Right atrium auricular region (tissue), 2 donors: Measurements from ENCODE around the gene PNMA8B. TPM values are rescaled to one million over a fixed set of nuclear protein-coding genes. Genes with fewer than 3 reads are reported as not detected.

Experiments used
- DNase-seq: peaks from one replicate; pipeline ENCODE4 v3.0.0-alpha.2; 2019; ENCODE audit warnings: low spot score
- H3K27ac ChIP-seq, 2 donors: fragments of 200-600 bp; sonication (generic); 1 replicate in 1 of 2; 2 replicates in 1 of 2; pipeline ENCODE4 v1.5.1; 2016 to 2019
- H3K27me3 ChIP-seq, 2 donors: fragments of 200-600 bp; sonication (generic); one replicate each; pipeline versions ENCODE4 v1.5.1 to v1.6.0; 2017 to 2019
- H3K36me3 ChIP-seq: fragments of 200-600 bp; sonication (generic); one replicate; pipeline ENCODE4 v1.5.1; 2016
- H3K4me1 ChIP-seq, 2 donors: fragments of 200-600 bp; sonication (generic); one replicate each; pipeline versions ENCODE4 v1.5.1 to v1.6.0; 2017 to 2019
- H3K4me3 ChIP-seq, 2 donors: fragments of 200-600 bp; sonication (generic); 1 replicate in 1 of 2; 2 replicates in 1 of 2; pipeline ENCODE4 v1.5.1; 2017 to 2019; ENCODE audit warnings: mild to moderate bottlenecking in 1 of 2, moderate library complexity in 1 of 2
- H3K9me3 ChIP-seq, 2 donors: fragments of 200-600 bp; sonication (generic); one replicate each; pipeline ENCODE4 v1.5.1; 2019
- total RNA-seq, 2 donors: library from RNA; depleted of rRNA; stranded (reverse); fragments of >200 nt; gene quantifications; one replicate each; pipeline ENCODE4 v1.1.0, GENCODE V29; 2016
- TF ChIP-seq, protein P1 (sequence below), 2 donors: fragments of 200-600 bp; sonication (generic); IDR thresholded peaks; one replicate each; pipeline ENCODE4 v1.5.1; 2019; ENCODE audit warnings: antibody characterized with exemption in 2 of 2

Gene PNMA8B, protein sequence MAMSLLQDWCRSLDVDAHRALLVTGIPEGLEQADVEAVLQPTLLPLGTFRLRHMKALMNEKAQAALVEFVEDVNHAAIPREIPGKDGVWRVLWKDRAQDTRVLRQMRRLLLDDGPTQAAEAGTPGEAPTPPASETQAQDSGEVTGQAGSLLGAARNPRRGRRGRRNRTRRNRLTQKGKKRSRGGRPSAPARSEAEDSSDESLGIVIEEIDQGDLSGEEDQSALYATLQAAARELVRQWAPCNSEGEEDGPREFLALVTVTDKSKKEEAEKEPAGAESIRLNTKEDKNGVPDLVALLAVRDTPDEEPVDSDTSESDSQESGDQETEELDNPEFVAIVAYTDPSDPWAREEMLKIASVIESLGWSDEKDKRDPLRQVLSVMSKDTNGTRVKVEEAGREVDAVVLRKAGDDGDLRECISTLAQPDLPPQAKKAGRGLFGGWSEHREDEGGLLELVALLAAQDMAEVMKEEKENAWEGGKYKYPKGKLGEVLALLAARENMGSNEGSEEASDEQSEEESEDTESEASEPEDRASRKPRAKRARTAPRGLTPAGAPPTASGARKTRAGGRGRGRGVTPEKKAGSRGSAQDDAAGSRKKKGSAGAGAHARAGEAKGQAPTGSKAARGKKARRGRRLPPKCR
- 1 to 10 TPM; 1.0 to 1.7 TPM for total RNA-seq

DNA sequence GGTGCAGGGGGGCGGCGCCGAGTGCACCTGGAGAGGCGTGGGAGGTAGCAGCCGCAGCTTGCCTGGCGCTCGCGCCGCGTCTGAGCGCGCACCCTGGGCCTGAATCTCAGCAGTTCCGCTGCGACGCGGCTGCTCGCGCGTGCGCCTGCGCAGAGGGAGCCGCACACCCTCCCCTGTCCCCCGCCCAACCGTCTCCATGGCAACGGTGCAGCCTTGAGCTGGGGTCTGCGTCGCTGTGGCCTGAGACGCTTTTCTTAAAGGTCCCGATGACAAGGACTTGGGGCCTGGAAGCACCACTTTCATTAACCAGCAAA, at the start of gene PNMA8B:
PNMA8B (minus strand) TSS at position 82 of the 314 bp plus-strand sequence. CDS start 402 bp downstream, outside the sequence.
- Histone ChIP-seq H3K36me3 (no peaks in the 10 kb centered on the region), H3K9me3 (no peaks in the 10 kb centered on the region), H3K27me3 (no peaks in the 10 kb centered on the region), H3K27ac (no peak within 1 kb of the TSS), H3K4me1 (peaks cover 0 to 30% of the 10 kb centered on the region in 2 donors), H3K4me3 (peak within 1 kb of the TSS; percentile 18 to 51)
- TF ChIP-seq, protein P1, sequence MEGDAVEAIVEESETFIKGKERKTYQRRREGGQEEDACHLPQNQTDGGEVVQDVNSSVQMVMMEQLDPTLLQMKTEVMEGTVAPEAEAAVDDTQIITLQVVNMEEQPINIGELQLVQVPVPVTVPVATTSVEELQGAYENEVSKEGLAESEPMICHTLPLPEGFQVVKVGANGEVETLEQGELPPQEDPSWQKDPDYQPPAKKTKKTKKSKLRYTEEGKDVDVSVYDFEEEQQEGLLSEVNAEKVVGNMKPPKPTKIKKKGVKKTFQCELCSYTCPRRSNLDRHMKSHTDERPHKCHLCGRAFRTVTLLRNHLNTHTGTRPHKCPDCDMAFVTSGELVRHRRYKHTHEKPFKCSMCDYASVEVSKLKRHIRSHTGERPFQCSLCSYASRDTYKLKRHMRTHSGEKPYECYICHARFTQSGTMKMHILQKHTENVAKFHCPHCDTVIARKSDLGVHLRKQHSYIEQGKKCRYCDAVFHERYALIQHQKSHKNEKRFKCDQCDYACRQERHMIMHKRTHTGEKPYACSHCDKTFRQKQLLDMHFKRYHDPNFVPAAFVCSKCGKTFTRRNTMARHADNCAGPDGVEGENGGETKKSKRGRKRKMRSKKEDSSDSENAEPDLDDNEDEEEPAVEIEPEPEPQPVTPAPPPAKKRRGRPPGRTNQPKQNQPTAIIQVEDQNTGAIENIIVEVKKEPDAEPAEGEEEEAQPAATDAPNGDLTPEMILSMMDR (IDR thresholded peaks at IDR 0.05), result no peak
- no peak for DNase-seq

- no peak for DNase-seq
- Histone ChIP-seq H3K4me1 (no peaks in the 10 kb centered on the region), H3K4me3 (no peak overlapping the region), H3K27ac (no peak overlapping the region), H3K36me3 (no peaks in the 10 kb centered on the region), H3K9me3 (no peaks in the 10 kb centered on the region), H3K27me3 (no peaks in the 10 kb centered on the region)
- TF ChIP-seq, protein P1 (IDR thresholded peaks at IDR 0.05), result no peak
These were observed 49.0 kb upstream of the PNMA8B start for GRCh38 chr19:46544651-46545050.

DNA sequence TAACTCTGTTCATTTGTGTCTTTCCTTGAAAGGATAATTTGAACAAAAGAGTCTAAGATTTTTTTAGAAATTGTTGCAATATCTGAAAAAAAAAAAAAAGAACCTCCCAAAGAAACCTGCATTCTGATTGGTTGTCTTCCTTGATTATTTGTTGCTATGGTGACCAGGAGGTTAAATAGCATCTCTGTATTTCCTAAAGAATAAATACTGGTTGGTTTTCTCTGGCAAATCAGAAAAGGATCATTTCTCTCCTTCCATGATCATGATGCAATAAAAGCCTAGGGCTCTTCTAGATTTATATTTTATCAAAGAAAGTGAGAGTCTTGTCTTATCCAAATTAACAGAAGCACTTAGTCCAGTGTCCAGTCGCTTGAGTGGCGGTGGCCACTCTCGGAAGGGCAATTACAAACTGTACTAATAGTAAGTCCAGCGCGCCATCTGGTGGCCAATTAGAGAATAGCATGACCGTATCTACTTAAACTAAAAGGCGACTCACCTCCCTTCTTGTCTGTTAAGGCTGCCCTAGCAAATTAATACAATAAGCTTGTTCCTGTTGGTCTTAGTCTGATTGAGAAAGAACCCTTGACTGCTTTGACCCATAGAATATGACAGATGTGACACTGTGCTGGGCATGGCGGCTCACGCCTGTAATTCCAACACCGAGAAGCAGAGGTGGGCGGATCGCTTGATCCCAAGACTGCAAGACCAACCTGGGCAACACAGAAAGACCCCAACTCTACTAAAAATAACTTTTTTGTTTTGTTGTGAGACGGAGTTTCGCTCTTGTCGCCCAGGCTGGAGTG, 47.0 kb upstream of the PNMA8B start:
- H3K27me3 ChIP-seq, result no peaks in the 10 kb centered on the region
- no peaks in the 10 kb centered on the region for H3K4me1 ChIP-seq
- no peak overlapping the region for H3K27ac ChIP-seq
- no peaks in the 10 kb centered on the region for H3K9me3 ChIP-seq
- TF ChIP-seq, protein P1 (IDR thresholded peaks at IDR 0.05), result peak; percentile 93 to 94
- DNase-seq, result peak; percentile 99
- H3K4me3 ChIP-seq, result no peak overlapping the region
- no peaks in the 10 kb centered on the region for H3K36me3 ChIP-seq

- TF ChIP-seq, protein P1 (IDR thresholded peaks at IDR 0.05), result peak; percentile 85
- H3K27ac ChIP-seq, result no peak overlapping the region
- H3K9me3 ChIP-seq, result no peaks in the 10 kb centered on the region
- H3K27me3 ChIP-seq, result no peaks in the 10 kb centered on the region
- H3K36me3 ChIP-seq, result no peaks in the 10 kb centered on the region
- H3K4me3 ChIP-seq, result no peak overlapping the region
- peak; percentile 71 for DNase-seq
- no peaks in the 10 kb centered on the region for H3K4me1 ChIP-seq
These were observed 41.8 kb upstream of the PNMA8B start for GRCh38 chr19:46537136-46538097.

DNA sequence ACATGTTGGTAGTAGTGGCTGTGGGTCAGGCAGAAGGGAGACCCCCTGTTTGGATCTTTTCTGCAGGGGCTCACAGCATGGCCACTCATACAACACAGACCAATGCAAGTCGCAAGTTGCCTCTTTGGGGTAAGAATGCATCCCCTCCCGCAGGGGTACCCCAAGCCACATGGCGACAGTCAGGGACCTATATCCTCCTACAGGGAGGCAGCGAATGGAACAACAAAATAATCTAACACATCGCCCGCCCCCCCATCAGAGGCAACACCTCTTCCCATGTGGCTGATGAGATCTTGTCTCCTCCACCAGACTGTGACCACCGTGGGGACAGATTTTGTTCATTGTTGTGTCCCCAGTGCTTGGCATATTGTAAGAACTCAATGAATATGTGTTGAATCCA, 40.7 kb upstream of the PNMA8B start:
- H3K27me3 ChIP-seq, result no peaks in the 10 kb centered on the region
- DNase-seq, result no peak
- no peaks in the 10 kb centered on the region for H3K4me1 ChIP-seq
- H3K36me3 ChIP-seq, result no peaks in the 10 kb centered on the region
- TF ChIP-seq, protein P1 (IDR thresholded peaks at IDR 0.05), result no peak
- no peak overlapping the region for H3K4me3 ChIP-seq
- H3K27ac ChIP-seq, result no peak overlapping the region
- no peaks in the 10 kb centered on the region for H3K9me3 ChIP-seq
